HG03135 (cell line): ENCODE measurements around the gene PRKAG2.

ENCODE experiments used
- ATAC-seq: cut with Tn5 transposase; IDR thresholded peaks from one replicate; pipeline ENCODE4 v1.9.1; 2021; ENCODE audit warnings: mild to moderate bottlenecking, moderate library complexity; ENCODE audit not compliant: unreplicated experiment

Gene PRKAG2

GRCh38 chr7:151866761-151867655 lies 9.9 kb downstream of the PRKAG2 start:
- no peak for ATAC-seq

- ATAC-seq: no peak
Measured at GRCh38 chr7:151866028-151866427, 10.9 kb downstream of the PRKAG2 start.

- ATAC-seq: no peak
Measured at GRCh38 chr7:151865070-151865670, 11.7 kb downstream of the PRKAG2 start.

- ATAC-seq: no peak
Measured at GRCh38 chr7:151864561-151864960, 12.4 kb downstream of the PRKAG2 start.

- ATAC-seq: no peak
Measured at GRCh38 chr7:151864081-151864480, 12.8 kb downstream of the PRKAG2 start.

GRCh38 chr7:151863386-151864079 lies 13.4 kb downstream of the PRKAG2 start:
- no peak for ATAC-seq

GRCh38 chr7:151862606-151863381 lies 14.1 kb downstream of the PRKAG2 start:
- ATAC-seq: no peak

GRCh38 chr7:151861881-151862280 lies 15.0 kb downstream of the PRKAG2 start:
- no peak for ATAC-seq

- no peak for ATAC-seq
Measured at GRCh38 chr7:151860771-151861170, 16.1 kb downstream of the PRKAG2 start.

- no peak for ATAC-seq
Measured at GRCh38 chr7:151859948-151860685, 16.8 kb downstream of the PRKAG2 start.

- ATAC-seq: no peak
Measured at GRCh38 chr7:151859111-151859947, 17.6 kb downstream of the PRKAG2 start.

- ATAC-seq: no peak
Measured at GRCh38 chr7:151858456-151858855, 18.5 kb downstream of the PRKAG2 start.

- ATAC-seq: no peak
Measured at GRCh38 chr7:151857866-151858450, 19.0 kb downstream of the PRKAG2 start.

- no peak for ATAC-seq
Measured at GRCh38 chr7:151857412-151857811, 19.5 kb downstream of the PRKAG2 start.

GRCh38 chr7:151856516-151856915 lies 20.4 kb downstream of the PRKAG2 start:
- ATAC-seq: no peak

- no peak for ATAC-seq
Measured at GRCh38 chr7:151856098-151856497, 20.8 kb downstream of the PRKAG2 start.

- no peak for ATAC-seq
Measured at GRCh38 chr7:151854720-151855071, 22.2 kb downstream of the PRKAG2 start.

GRCh38 chr7:151853896-151854719 lies 22.8 kb downstream of the PRKAG2 start:
- no peak for ATAC-seq
